Activated CD8-positive, alpha-beta T cell treated with anti-CD3 and anti-CD28 coated beads for 36 hours (primary cell): ENCODE data around the gene TBL1X. TPM values are rescaled to one million over a fixed set of nuclear protein-coding genes. Genes with fewer than 3 reads are reported as not detected.

ENCODE experiments used
- ATAC-seq: fragments of 200-7000 bp; cut with Tn5 transposase; one replicate; pipeline ENCODE4 v1.10.0; 2021; ENCODE audit warnings: mild to moderate bottlenecking, moderate library complexity
- CTCF ChIA-PET: fragments of 350-600 bp; sonication (Branson Sonifier 250); formaldehyde crosslinking; loops from one replicate; lab custom pipeline; 2021; ENCODE audit warnings: antibody characterized with exemption; lab: Charles Lee
- POLR2A ChIA-PET: fragments of 350-600 bp; sonication (Branson Sonifier 250); formaldehyde crosslinking; loops from one replicate; lab custom pipeline; 2021; ENCODE audit warnings: antibody characterized with exemption; lab: Charles Lee
- DNase-seq: peaks from one replicate; pipeline ENCODE4 v3.0.0-alpha.2; 2020
- H3K27ac Mint-ChIP-seq: one replicate; pipeline ENCODE4 v1.8.0; 2021; ENCODE audit warnings: mild to moderate bottlenecking, mixed read lengths
- H3K27me3 Mint-ChIP-seq: one replicate; pipeline ENCODE4 v1.8.0; 2021; ENCODE audit warnings: mixed read lengths
- H3K36me3 Mint-ChIP-seq: one replicate; pipeline ENCODE4 v1.8.0; 2021; ENCODE audit warnings: low read depth, mixed read lengths
- H3K4me1 Mint-ChIP-seq: one replicate; pipeline ENCODE4 v1.8.0; 2021; ENCODE audit warnings: low read depth, mixed read lengths
- H3K4me3 Mint-ChIP-seq: one replicate; pipeline ENCODE4 v1.8.0; 2021; ENCODE audit warnings: mild to moderate bottlenecking, moderate library complexity, mixed read lengths
- H3K9me3 Mint-ChIP-seq: one replicate; pipeline ENCODE4 v1.8.0; 2021; ENCODE audit warnings: mixed read lengths
- CTCF ChIP-seq: fragments of 200-600 bp; IDR thresholded peaks from one replicate; pipeline ENCODE4 v1.8.0; 2022; ENCODE audit warnings: antibody characterized with exemption, mild to moderate bottlenecking
- intact Hi-C: fragments of 100-400 bp; cut with micrococcal nuclease; formaldehyde crosslinking; loops from one replicate; pipeline ENCODE4 v1.10.0; 2022
- total RNA-seq, 2 experiments: library from RNA; stranded (reverse); gene quantifications; one replicate each; pipeline ENCODE4 v1.2.3, GENCODE V29; 2021

Gene TBL1X
- total RNA-seq, 2 experiments from 2014 or later = 28.9 to 32.0 TPM

GRCh38 chrX:9475984-9476383, 11.1 kb downstream of the TBL1X start:
- ChIA-PET CTCF (no interaction called here), POLR2A (no interaction called here)
- ATAC-seq (no peak), DNase-seq (no peak)
- peaks cover 39% of the 10 kb centered on the region for H3K4me1 Mint-ChIP-seq
- peaks cover 42% of the 10 kb centered on the region for H3K36me3 Mint-ChIP-seq
- TF ChIP-seq CTCF = no peak
- no peak overlapping the region for H3K4me3 Mint-ChIP-seq
- intact Hi-C loops = no loop called here
- H3K27ac Mint-ChIP-seq = peak overlapping the region; percentile 42
- no peaks in the 10 kb centered on the region for H3K9me3 Mint-ChIP-seq
- H3K27me3 Mint-ChIP-seq = no peaks in the 10 kb centered on the region

DNA sequence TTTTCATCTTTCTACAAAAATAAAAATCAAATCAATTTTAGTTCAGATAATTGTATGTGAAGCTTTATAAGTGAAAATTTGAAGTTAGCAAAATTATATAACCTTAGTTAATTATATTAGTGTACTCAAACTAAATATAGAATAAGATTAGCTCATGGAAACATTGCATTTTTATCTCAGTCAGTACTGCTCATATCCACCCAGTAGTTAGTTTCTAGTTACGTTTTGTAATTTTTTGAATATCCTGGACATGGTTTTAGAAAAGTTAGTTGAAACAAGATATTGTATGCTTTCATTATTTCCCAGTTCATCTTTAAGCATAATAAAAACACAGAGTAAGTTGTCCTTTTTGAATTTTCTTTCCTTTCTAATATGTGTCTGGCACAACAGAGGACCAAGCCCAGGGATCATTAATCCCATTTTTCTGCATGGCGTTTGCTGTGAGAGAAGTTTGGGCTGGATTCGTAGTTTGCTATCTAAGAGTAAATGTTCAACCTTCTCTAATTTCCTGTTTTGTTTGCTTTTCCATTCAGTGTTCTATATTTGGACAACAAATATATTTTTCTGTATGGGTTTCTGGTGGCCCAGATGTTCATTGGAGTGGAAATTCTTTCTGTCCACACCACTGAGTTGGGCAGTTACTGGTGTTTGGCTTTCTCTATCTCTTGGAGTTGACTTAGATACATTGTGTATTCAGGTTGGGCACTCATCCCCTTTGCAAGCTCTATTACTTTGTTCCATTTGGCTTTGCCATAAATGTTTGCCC, 12.1 kb downstream of the TBL1X start:
- POLR2A ChIA-PET = no interaction called here
- no peak overlapping the region for H3K27ac Mint-ChIP-seq
- DNase-seq = no peak

DNA sequence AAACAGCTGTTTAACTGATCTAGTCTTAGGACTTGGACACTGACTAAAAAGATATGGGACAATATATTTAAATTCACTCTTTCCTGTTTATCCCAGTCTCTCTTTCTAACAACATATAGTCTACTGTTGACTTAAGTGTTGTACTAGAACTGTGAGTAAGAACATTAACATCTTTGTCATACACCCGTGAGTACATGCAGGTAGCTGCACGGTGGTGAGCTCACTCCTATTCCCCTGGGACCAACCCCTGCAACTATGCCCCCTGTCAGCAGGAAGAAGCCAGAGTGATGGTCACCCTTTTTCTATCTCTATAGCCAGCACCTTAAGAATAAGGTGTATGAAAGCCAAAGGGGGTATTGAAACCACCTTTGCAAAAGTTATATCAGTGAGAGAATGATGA, 17.6 kb downstream of the TBL1X start:
- intact Hi-C loops = no loop called here
- Mint-ChIP-seq H3K36me3 (peaks cover 30% of the 10 kb centered on the region), H3K27me3 (no peaks in the 10 kb centered on the region), H3K9me3 (no peaks in the 10 kb centered on the region), H3K4me1 (peaks cover 37% of the 10 kb centered on the region), H3K27ac (no peak overlapping the region), H3K4me3 (no peak overlapping the region)
- ATAC-seq (no peak), DNase-seq (no peak)
- ChIA-PET POLR2A (no interaction called here), CTCF (no interaction called here)
- TF ChIP-seq CTCF = no peak

More for the DNA sequence above, 12.1 kb downstream of the TBL1X start:
- no peak for TF ChIP-seq CTCF
- intact Hi-C loops = no loop called here
- Mint-ChIP-seq H3K9me3 (no peaks in the 10 kb centered on the region), H3K4me1 (peaks cover 40% of the 10 kb centered on the region), H3K36me3 (peaks cover 42% of the 10 kb centered on the region), H3K27me3 (no peaks in the 10 kb centered on the region), H3K4me3 (no peak overlapping the region)
- CTCF ChIA-PET = no interaction called here
- no peak for ATAC-seq

DNA sequence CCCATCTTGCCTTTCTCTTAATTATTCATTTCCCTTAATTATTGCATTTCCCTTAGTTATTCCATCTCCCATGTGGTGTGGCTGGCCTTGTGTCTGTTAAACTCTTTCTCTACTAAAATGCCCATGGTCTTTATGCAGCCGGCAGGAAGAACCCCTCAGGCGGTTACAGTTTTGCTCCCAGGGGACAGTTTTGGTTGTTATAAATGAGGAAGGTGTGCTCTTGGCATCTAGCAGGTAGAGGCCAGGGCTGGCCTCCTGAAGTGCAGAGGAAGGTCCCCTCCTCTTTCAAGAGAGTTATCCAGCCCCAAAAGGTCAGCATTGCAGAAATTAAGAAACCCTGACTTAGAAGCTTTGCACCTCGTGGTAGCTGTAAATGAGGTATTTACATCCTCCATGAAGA, 18.0 kb downstream of the TBL1X start:
- ATAC-seq = no peak
- Mint-ChIP-seq H3K27ac (no peak overlapping the region), H3K4me3 (no peak overlapping the region), H3K27me3 (no peaks in the 10 kb centered on the region), H3K9me3 (no peaks in the 10 kb centered on the region), H3K4me1 (peaks cover 36% of the 10 kb centered on the region), H3K36me3 (peaks cover 27% of the 10 kb centered on the region)
- no peak for DNase-seq
- intact Hi-C loops = no loop called here
- TF ChIP-seq CTCF = no peak
- ChIA-PET CTCF (interaction anchor here (0.6 kb wide), 1 partner anchor 170 kb away, joined by 3 read pairs; no protein-coding TSS in a partner anchor), POLR2A (no interaction called here)

DNA sequence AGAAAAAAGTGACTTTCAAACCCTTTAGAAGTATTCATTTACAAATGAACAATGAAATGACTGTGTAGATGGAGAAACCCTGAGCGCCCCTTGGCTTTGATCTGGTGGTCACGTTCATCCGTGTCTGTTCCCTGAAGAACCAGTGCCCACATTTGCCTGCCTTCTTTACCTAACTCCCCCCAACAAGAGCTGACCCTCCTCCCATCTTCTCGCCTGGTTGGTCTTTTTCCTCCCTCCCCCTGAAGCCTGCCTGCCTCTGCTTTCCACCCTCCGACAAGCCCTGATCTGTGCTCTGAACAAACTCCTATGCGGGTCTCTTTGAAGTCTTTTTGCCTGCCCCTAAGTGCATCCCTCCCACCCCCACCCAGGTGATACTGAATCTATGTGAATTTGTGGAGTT, 18.5 kb downstream of the TBL1X start:
- no peak overlapping the region for H3K4me3 Mint-ChIP-seq
- no peak overlapping the region for H3K27ac Mint-ChIP-seq
- H3K4me1 Mint-ChIP-seq = peaks cover 35% of the 10 kb centered on the region
- intact Hi-C loops = no loop called here
- TF ChIP-seq CTCF = no peak
- no peaks in the 10 kb centered on the region for H3K9me3 Mint-ChIP-seq
- no peaks in the 10 kb centered on the region for H3K27me3 Mint-ChIP-seq
- H3K36me3 Mint-ChIP-seq = peaks cover 26% of the 10 kb centered on the region
- ATAC-seq (no peak), DNase-seq (no peak)
- ChIA-PET POLR2A (no interaction called here), CTCF (interaction anchor here (0.6 kb wide), 1 partner anchor 171 kb away, joined by 3 read pairs; no protein-coding TSS in a partner anchor)
